Bronchial epithelial cell (primary cell): ENCODE results near the gene DYNLRB2. TPM values are rescaled to one million over a fixed set of nuclear protein-coding genes. Genes with fewer than 3 reads are reported as not detected.

Experiments
- DNase-seq: peaks from one replicate; pipeline ENCODE4 v3.0.0-alpha.2; 2010; ENCODE audit warnings: low read depth
- FAIRE-seq: peaks from 2 replicates; lab custom pipeline; 2011; peaks lifted over from hg19 to GRCh38; lab: Jason Lieb, UNC
- H3K27me3 ChIP-seq: 2 replicates; pipeline ENCODE4 v1.5.1; 2011; ENCODE audit warnings: low read length; ENCODE audit not compliant: control insufficient read depth, insufficient read depth
- H3K36me3 ChIP-seq: 2 replicates; pipeline ENCODE4 v1.5.1; 2011; ENCODE audit warnings: low read length; ENCODE audit not compliant: control insufficient read depth, insufficient read depth
- H3K4me3 ChIP-seq: 2 replicates; pipeline ENCODE4 v1.5.1; 2011; ENCODE audit warnings: mild to moderate bottlenecking, low read depth, low read length, control low read depth
- CTCF ChIP-seq: IDR thresholded peaks from 2 replicates; pipeline ENCODE4 v1.5.1; 2011; ENCODE audit warnings: mild to moderate bottlenecking, moderate library complexity, low read length, control low read depth, inconsistent platforms; ENCODE audit not compliant: insufficient read depth, severe bottlenecking
- total RNA-seq: library from RNA; depleted of rRNA; stranded (reverse); fragments of >200 nt; gene quantifications from 2 replicates; pipeline ENCODE4 v1.2.1, GENCODE V29; 2014

DYNLRB2 gene
- total RNA-seq, 1 donor from 2014 or later: not detected

- DNase-seq (no peak), FAIRE-seq (no peak)
- no peaks in the 10 kb centered on the region for H3K27me3 ChIP-seq
- H3K36me3 ChIP-seq: no peaks in the 10 kb centered on the region
- H3K4me3 ChIP-seq: no peak overlapping the region
- TF ChIP-seq CTCF: no peak
These were observed 50.5 kb downstream of the DYNLRB2 start for GRCh38 chr16:80591071-80591915.

GRCh38 chr16:80592273-80592672 lies 51.5 kb downstream of the DYNLRB2 start:
- FAIRE-seq: no peak
- Histone ChIP-seq H3K4me3 (no peak overlapping the region), H3K27me3 (no peaks in the 10 kb centered on the region), H3K36me3 (no peaks in the 10 kb centered on the region)
- no peak for DNase-seq
- no peak for TF ChIP-seq CTCF

GRCh38 chr16:80594756-80595155 lies 54.0 kb downstream of the DYNLRB2 start:
- H3K4me3 ChIP-seq: no peak overlapping the region
- H3K27me3 ChIP-seq: no peaks in the 10 kb centered on the region
- FAIRE-seq (no peak), DNase-seq (peak; percentile 33)
- no peaks in the 10 kb centered on the region for H3K36me3 ChIP-seq
- no peak for TF ChIP-seq CTCF

GRCh38 chr16:80596507-80597207 lies 55.9 kb downstream of the DYNLRB2 start:
- no peak for FAIRE-seq
- DNase-seq: no peak
- H3K4me3 ChIP-seq: no peak overlapping the region
- TF ChIP-seq CTCF: no peak
- H3K27me3 ChIP-seq: no peaks in the 10 kb centered on the region
- H3K36me3 ChIP-seq: no peaks in the 10 kb centered on the region

DNA sequence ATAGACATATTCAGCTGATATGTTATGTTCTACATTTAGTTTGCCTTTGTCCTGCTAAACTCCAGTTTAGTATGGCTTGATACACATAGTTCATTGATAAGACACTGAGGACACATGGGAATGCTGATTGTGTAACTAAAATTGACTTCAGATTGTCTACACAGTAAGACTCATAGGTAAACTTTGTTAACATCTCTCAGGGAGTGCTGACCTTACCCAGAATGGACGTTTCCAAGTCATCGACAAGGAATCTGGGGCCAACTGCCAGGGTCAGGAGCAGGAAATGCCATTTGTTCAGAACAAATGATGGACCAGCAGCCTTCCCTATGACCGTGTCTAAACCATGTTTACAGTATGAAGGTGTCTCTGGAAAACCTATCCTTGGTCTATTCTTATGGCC lies 58.7 kb downstream of the DYNLRB2 start:
- no peaks in the 10 kb centered on the region for H3K27me3 ChIP-seq
- no peak overlapping the region for H3K4me3 ChIP-seq
- no peak for DNase-seq
- no peak for TF ChIP-seq CTCF
- H3K36me3 ChIP-seq: no peaks in the 10 kb centered on the region
- FAIRE-seq: no peak
